ENCODE measurements around the gene DYNC1H1. TPM values are rescaled to one million over a fixed set of nuclear protein-coding genes. Genes with fewer than 3 reads are reported as not detected.
"Not testable (repeated sequence)": the region's sequence is repeated elsewhere in the genome, so short reads cannot be mapped to it uniquely, and the experiment has no call there.

DYNC1H1 gene
- total RNA-seq, 1 donor from 2014 or later, result 255 TPM

DNA sequence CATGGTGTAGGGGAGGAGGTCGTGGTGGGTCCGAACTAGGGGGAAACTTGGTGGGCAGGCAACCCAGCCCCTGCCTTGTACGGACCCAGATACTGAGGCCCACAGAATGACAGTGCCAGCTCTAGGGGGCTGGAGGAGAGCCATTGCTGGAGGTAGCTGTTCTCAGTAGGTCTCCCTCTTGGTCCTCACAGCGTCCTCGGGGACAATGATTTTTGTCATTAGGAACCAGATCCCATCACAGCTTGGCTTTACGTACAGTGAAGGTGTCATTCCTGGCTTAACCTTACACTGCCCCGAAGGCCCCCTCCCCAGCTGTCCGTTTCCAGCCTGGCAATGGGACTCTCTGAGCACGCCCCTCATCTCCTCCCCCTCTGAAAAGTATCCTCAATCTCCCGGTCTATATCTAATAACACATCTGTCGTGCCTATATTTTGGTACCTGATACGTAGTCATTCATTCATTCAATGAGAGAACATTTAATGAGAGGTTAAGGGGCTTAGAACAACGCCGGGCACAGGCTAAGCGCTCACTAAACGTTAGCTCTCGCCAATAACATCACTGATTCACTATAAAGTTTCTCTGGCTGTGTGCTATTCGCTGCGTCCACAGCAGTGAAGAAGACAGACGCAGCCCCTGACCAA, 597 bp upstream of the DYNC1H1 start:
- DNase-seq (ENCODE audit: low read depth in 2 of 2), result no peak

DNA sequence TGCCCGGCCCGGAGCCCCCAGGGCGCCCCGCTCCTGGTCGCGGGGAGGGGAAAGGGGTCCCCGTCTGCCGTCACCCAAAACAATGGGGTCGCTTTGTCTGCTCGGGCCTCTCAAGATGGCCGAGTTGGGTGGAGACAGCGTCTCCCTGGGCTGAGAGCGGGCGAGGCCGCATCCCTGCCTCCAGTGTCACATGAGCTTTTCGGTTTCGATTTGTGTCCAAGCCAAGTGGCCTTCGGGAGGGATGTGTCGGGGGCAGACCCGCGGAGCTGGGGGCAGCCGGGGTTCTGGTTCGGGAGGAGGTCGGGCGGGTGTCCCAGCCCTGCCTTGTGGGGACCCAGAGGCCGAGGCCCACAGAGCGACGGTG, 790 bp downstream of the DYNC1H1 start:
- peak; percentile 74 to 77 for DNase-seq (ENCODE audit: low read depth in 2 of 2)

GRCh38 chr14:101965770-101966722, 1.7 kb downstream of the DYNC1H1 start:
- DNase-seq (ENCODE audit: low read depth in 2 of 2), result peak in 1 of 2 donors; percentile 33

DNA sequence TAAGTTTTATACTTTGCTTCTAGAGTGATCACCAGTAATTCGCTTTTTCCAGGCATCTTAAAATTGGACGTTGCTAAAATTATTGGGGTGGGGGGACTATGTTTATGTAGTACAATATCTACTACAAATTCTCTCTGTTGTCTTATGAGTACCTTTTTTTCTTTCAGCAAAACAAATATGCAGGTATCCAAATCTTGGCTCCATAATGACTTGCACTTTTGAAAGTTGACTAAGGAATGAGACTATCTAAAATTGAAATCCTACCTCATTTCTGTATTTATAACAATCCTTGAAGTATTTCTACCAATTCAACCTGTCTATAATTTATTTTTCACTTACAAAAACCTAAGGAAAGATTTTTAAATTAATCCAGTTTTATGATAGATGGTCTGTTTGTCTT, 2.4 kb downstream of the DYNC1H1 start:
- no peak for DNase-seq (ENCODE audit: low read depth in 2 of 2)

DNA sequence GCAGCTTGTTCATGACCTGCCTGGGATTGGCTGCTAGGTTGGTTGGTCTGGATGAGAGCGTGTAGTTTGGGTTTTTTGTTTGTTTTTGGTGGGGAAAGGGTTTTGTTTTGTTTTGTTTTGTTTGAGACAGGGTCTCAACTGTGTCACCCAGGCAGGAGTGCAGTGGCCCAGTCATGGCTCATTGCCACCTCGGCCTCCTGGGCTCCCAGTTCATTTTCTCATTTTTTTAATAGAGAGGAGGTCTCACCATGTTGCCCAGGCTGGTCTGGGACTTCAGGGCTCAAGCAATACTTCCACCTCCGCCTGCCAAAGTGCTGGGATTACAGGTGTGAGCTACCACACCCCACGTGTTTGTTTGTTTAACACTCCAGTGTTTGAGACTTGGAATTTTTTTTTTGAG, 3.8 kb downstream of the DYNC1H1 start:
- no peak for DNase-seq (ENCODE audit: low read depth in 2 of 2)

DNA sequence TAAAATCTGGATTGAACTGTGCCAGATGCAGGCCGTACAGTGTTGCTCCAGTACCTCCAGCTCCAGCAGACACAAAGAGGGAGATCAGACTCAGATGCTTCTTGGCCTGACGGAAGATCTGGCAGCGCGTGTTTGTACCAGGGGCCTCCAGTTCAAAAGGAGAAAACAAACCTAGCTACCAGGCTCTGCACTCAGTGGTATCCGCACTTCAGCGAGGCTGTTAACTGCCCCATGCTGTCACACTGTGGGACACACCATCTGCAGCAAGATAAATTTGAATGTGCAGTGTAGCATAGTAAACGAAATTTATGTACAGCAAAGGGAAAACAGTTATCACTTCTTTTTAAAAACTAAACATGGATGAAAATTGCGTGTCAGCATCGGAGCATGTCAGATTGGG, 5.1 kb downstream of the DYNC1H1 start:
- DNase-seq (ENCODE audit: low read depth in 2 of 2), result no peak

DNA sequence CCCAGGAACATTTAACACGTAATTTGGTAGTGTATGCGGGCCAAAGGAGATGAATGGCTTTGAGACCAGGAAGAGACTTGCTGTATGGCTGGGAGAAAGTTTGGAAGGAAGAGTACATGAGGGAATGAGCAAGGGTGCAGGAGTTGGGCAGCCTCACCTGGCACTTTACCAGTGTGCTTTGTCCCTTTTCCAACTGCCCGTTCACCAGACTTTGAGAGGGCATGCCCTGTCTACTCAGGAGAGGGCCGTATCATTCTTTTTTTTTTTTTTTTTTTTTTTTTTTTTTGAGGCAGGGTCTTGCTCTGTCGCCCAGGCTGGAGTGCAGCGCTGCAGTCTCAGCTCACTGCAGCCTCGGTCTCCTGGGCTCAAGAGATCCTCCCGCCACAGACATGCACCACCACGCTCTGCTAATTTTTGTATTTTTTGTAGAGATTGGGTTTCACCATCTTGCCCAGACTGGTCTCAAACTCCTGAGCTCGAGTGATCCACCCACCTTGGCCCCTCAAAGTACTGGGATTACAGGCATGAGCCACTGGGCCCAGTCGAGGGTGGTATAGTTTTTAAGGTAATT, 6.5 kb downstream of the DYNC1H1 start:
- DNase-seq (ENCODE audit: low read depth in 2 of 2), result no peak

GRCh38 chr14:101971458-101971857, 7.1 kb downstream of the DYNC1H1 start:
- DNase-seq (ENCODE audit: low read depth in 2 of 2), result not testable (repeated sequence)

- DNase-seq (ENCODE audit: low read depth in 2 of 2), result peak; percentile 99
Measured at GRCh38 chr14:101972126-101972866, 7.9 kb downstream of the DYNC1H1 start.

- DNase-seq (ENCODE audit: low read depth in 2 of 2), result peak; percentile 31 to 48
Measured at GRCh38 chr14:101973356-101973755, 9.0 kb downstream of the DYNC1H1 start.

DNA sequence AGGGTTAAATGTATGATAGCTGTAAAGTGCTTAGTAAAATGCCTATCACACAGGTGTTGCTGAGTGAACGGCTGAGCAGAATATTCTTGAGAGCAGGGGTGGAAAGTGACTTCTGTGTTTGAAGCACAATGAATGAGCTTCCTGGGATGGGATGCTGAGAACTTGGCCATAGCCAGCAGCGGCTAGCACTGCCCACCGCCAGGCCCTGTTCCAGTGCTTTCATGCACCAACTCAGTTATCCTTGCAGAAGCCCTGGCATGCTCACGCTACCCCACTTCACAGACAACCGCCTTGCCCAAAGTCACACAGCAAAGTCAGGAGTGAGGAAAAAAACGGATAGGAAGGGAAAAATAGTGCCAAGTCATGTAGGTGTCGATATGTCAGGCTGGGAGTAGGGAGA, 10.9 kb downstream of the DYNC1H1 start:
- no peak for DNase-seq (ENCODE audit: low read depth in 2 of 2)

GRCh38 chr14:101977311-101978071, 13.1 kb downstream of the DYNC1H1 start:
- DNase-seq (ENCODE audit: low read depth in 2 of 2), result no peak

- DNase-seq (ENCODE audit: low read depth in 2 of 2), result no peak
Measured at GRCh38 chr14:101979666-101980065, 15.3 kb downstream of the DYNC1H1 start.

GRCh38 chr14:101980251-101980650, 15.9 kb downstream of the DYNC1H1 start:
- no peak for DNase-seq (ENCODE audit: low read depth in 2 of 2)

GRCh38 chr14:101980700-101981099, 16.3 kb downstream of the DYNC1H1 start:
- peak; percentile 88 to 94 for DNase-seq (ENCODE audit: low read depth in 2 of 2)

- no peak for DNase-seq (ENCODE audit: low read depth in 2 of 2)
Measured at GRCh38 chr14:101982621-101983020, 18.2 kb downstream of the DYNC1H1 start.

- DNase-seq (ENCODE audit: low read depth in 2 of 2), result not testable (repeated sequence)
Measured at GRCh38 chr14:101984831-101985230, 20.5 kb downstream of the DYNC1H1 start.

DNA sequence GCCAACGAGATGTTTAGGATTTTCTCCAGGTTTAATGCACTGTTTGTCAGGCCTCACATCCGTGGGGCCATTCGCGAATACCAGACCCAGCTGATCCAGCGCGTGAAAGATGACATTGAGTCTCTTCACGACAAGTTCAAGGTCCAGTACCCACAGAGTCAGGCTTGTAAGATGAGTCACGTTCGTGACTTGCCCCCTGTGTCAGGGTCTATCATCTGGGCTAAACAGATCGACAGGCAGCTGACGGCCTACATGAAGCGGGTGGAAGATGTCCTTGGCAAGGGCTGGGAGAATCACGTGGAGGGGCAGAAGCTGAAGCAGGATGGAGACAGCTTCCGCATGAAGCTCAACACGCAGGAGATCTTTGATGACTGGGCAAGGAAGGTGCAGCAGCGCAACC, 21.6 kb downstream of the DYNC1H1 start:
- DNase-seq (ENCODE audit: low read depth in 2 of 2), result no peak

DNA sequence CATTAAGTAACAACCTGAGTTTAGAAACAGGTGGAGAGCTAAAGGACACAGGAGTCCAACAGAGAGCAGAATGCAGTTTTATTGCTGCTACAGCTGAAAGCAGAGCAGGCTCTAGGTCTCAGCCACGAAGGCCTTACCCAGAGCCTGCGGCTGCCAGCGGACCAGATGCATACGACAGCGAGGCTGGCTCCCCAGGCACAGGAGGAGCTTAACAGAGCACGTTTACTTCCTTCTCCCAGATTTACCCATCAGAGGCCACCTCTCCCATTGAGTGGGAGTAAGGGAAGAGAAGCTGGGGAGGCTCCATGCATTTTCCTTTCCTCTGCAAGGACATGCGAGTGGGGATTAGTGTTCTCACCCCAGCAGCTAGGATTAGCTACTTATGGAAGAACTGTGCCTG, 22.6 kb downstream of the DYNC1H1 start:
- no peak for DNase-seq (ENCODE audit: low read depth in 2 of 2)

DNA sequence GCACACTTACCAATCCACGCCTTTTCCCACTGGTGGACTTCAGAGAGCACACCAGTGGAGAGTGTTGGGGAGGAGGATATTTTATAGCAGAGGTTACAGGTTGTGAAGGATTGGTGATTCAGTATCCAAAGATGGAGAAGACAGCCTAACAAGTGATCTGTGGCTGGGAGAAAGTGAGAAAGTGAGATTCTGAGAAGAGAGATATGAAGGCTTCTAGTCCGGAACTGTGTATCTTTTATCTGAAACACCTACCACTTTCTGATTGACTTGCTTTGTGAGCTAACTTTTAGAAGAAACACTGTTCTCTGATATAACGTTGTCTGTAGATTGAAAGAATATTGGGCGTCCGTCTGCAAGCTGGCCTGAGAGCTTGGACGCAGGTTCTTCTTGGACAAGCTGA, 24.0 kb downstream of the DYNC1H1 start:
- DNase-seq (ENCODE audit: low read depth in 2 of 2), result no peak

- DNase-seq (ENCODE audit: low read depth in 2 of 2), result no peak
Measured at GRCh38 chr14:101991352-101991751, 27.0 kb downstream of the DYNC1H1 start.

Data from lung microvascular endothelial cell (primary cell).